HepG2 (cell line): ENCODE data around the gene TMEM252.

Experiments used
- POLR2A ChIP-seq, 2 experiments: IDR thresholded peaks; 2 replicates each; pipeline ENCODE4 v1.6.1; 2011; ENCODE audit warnings: low read depth in 2 of 2, low read length in 2 of 2, mild to moderate bottlenecking in 1 of 2, moderate library complexity in 1 of 2; ENCODE audit not compliant: insufficient read depth in 1 of 2
- ZNF891 ChIP-seq: sonication (generic); formaldehyde crosslinking; IDR thresholded peaks from 2 replicates; pipeline ENCODE4 v1.5.0; 2020; ENCODE audit warnings: mild to moderate bottlenecking, missing genetic modification reagents

GRCh38 chr9:68532131-68532530, 8.6 kb downstream of the TMEM252 start:
- no peak for TF ChIP-seq POLR2A (IDR thresholded peaks at IDR 0.05; ENCODE audit: insufficient read depth in 1 of 2, low read depth in 2 of 2, low read length in 2 of 2)
- TF ChIP-seq ZNF891 (CRISPR knock-in tag): no peak
